Uterus (tissue), 2 donors: Measurements from ENCODE around the gene SCN3A.

Source experiments
- CTCF ChIP-seq, 4 experiments: fragments of 200-600 bp in 2 of 4; fragments of 450-650 bp in 2 of 4; sonication (generic) in 2 of 4; IDR thresholded peaks; one replicate each; pipeline ENCODE4 v1.5.1; 2016 to 2019; ENCODE audit warnings: antibody characterized with exemption in 4 of 4, mild to moderate bottlenecking in 2 of 4, moderate library complexity in 1 of 4
- POLR2A ChIP-seq, 2 donors: fragments of 450-650 bp; IDR thresholded peaks; one replicate each; pipeline ENCODE4 v1.6.1; 2016; ENCODE audit warnings: antibody characterized with exemption in 2 of 2, mild to moderate bottlenecking in 1 of 2, moderate library complexity in 1 of 2

- TF ChIP-seq CTCF (IDR thresholded peaks at IDR 0.05) = no peak
- no peak for TF ChIP-seq POLR2A (IDR thresholded peaks at IDR 0.05)
These were observed 7.4 kb downstream of the SCN3A start for GRCh38 chr2:165196411-165196810.
